Lung (tissue), 12 donors: Measurements from ENCODE around the gene NFASC. TPM values are rescaled to one million over a fixed set of nuclear protein-coding genes. Genes with fewer than 3 reads are reported as not detected.

Experiments
- ATAC-seq: fragments of 200-7000 bp; cut with Tn5 transposase; one replicate; pipeline ENCODE4 v1.9.1; 2020; ENCODE audit warnings: moderate number of reproducible peaks; ENCODE audit not compliant: insufficient read depth, low FRiP score
- DNase-seq, 3 donors: peaks; one replicate each; pipeline ENCODE4 v3.0.0-alpha.2; 2013 to 2017
- H3K27ac ChIP-seq, 2 donors: one replicate each; pipeline ENCODE4 v1.5.1; 2013; ENCODE audit warnings: mild to moderate bottlenecking in 2 of 2, moderate library complexity in 2 of 2, control low read depth in 1 of 2, inconsistent platforms in 1 of 2, low read depth in 1 of 2, low read length in 1 of 2
- H3K27me3 ChIP-seq, 3 donors: one replicate each; pipeline ENCODE4 v1.5.1; 2013; ENCODE audit warnings: low read length in 2 of 3; ENCODE audit not compliant: control insufficient read depth in 3 of 3, insufficient read depth in 3 of 3
- H3K36me3 ChIP-seq, 4 donors: one replicate each; pipeline ENCODE4 v1.5.1; 2013; ENCODE audit warnings: low read length in 4 of 4, mild to moderate bottlenecking in 1 of 4, moderate library complexity in 1 of 4; ENCODE audit not compliant: control insufficient read depth in 4 of 4, insufficient read depth in 4 of 4
- H3K4me1 ChIP-seq, 5 donors: one replicate each; pipeline ENCODE4 v1.5.1; 2013; ENCODE audit warnings: low read length in 5 of 5, mild to moderate bottlenecking in 2 of 5, moderate library complexity in 1 of 5; ENCODE audit not compliant: control insufficient read depth in 5 of 5, insufficient read depth in 5 of 5
- H3K4me3 ChIP-seq: one replicate; pipeline ENCODE4 v1.5.1; 2013; ENCODE audit warnings: mild to moderate bottlenecking, control low read depth, moderate library complexity
- H3K9ac ChIP-seq, 2 donors: one replicate each; pipeline ENCODE4 v1.5.1; 2013; ENCODE audit warnings: low read length in 2 of 2, control low read depth in 1 of 2; ENCODE audit not compliant: insufficient read depth in 1 of 2
- H3K9me3 ChIP-seq, 4 donors: one replicate each; pipeline ENCODE4 v1.5.1; 2013; ENCODE audit warnings: low read length in 3 of 4, mild to moderate bottlenecking in 1 of 4, moderate library complexity in 1 of 4; ENCODE audit not compliant: control insufficient read depth in 4 of 4, insufficient read depth in 3 of 4
- WGBS, 2 donors: extraction: QIAGEN DNeasy Blood & Tissue Kit; methylation state at CpG; one replicate each; pipeline ENCODE4 v1.1.7; 2013; 5-methylcytosine and 5-hydroxymethylcytosine counted together
- polyA plus RNA-seq, 2 donors: library from polyadenylated mRNA; stranded (reverse); fragments of 200-250 nt; gene quantifications; one replicate each; pipeline ENCODE4 v1.2.1, GENCODE V29; 2013
- total RNA-seq, 2 donors: library from RNA; depleted of rRNA in 1 of 2; stranded (reverse); fragments of >200 nt in 1 of 2; gene quantifications; one replicate each; pipeline ENCODE4 v1.2.1, GENCODE V29; 2014 to 2021
- TF ChIP-seq, protein P1 (sequence below): IDR thresholded peaks from 2 replicates; pipeline ENCODE4 v1.5.1; 2012; ENCODE audit warnings: mild to moderate bottlenecking; ENCODE audit errors: control extremely low read depth, extremely low read depth
- donor health status: control.
- donor health status: control.
- donor health status: Bipolar disorder and iron deficiency.
- donor health status: healthy.
- donor health status: DM: yes; HTN: yes; CAD: no.

Gene NFASC
- total and polyA plus RNA-seq, 4 donors = 1.8 to 11.2 (median 3.8) TPM

DNA sequence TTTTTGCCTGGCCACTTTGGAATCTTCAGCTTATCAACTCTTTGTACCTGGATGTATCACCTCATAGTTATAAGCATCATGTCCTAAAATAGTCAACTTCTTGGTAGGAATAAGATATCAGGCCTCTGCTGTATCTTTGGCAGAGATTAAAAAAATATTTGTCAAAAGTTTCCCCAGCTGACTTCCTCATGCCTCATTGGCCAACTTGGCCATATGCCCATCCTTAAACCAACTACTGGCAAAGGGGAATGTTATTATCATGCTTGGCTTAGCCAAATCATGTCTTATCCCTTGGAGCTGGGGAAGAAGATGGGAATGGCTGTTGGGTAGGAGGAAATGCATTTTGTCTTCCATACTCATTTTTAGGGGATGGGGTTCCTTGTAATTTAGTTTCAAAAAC, 23.4 kb downstream of the NFASC start:
- no peaks in the 10 kb centered on the region for H3K36me3 ChIP-seq
- no peak overlapping the region for H3K27ac ChIP-seq
- H3K4me3 ChIP-seq = no peak overlapping the region
- no peak overlapping the region for H3K9ac ChIP-seq
- peaks cover 0 to 8% (median 0%) of the 10 kb centered on the region in 5 donors for H3K4me1 ChIP-seq
- peaks cover 0 to 2% (median 0%) of the 10 kb centered on the region in 4 donors for H3K9me3 ChIP-seq
- TF ChIP-seq, protein P1, sequence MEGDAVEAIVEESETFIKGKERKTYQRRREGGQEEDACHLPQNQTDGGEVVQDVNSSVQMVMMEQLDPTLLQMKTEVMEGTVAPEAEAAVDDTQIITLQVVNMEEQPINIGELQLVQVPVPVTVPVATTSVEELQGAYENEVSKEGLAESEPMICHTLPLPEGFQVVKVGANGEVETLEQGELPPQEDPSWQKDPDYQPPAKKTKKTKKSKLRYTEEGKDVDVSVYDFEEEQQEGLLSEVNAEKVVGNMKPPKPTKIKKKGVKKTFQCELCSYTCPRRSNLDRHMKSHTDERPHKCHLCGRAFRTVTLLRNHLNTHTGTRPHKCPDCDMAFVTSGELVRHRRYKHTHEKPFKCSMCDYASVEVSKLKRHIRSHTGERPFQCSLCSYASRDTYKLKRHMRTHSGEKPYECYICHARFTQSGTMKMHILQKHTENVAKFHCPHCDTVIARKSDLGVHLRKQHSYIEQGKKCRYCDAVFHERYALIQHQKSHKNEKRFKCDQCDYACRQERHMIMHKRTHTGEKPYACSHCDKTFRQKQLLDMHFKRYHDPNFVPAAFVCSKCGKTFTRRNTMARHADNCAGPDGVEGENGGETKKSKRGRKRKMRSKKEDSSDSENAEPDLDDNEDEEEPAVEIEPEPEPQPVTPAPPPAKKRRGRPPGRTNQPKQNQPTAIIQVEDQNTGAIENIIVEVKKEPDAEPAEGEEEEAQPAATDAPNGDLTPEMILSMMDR = no peak
- DNase-seq (no peak), ATAC-seq (no peak)
- H3K27me3 ChIP-seq = peaks cover 0 to 7% (median 0%) of the 10 kb centered on the region in 3 donors

DNA sequence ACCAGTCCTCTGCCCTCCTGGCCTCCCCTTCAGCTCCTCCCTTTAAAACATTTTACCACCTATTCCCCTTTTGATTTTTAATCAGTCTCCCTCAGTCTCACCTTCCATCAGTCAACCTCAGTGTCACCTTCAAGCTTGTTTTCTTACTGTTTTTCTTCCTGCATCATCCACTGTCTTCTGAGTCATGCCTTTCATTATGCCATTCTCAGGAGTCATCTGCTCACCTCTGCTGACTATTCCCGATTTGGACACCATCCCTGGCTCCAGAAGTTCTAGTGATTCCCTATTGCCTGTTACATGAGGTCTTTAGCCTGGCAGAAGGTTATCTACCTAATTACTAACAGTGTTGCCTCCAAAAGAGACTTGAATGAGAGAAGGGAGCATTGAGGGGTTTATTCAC, 23.9 kb downstream of the NFASC start:
- Histone ChIP-seq H3K36me3 (no peaks in the 10 kb centered on the region), H3K27me3 (peaks cover 0 to 7% (median 0%) of the 10 kb centered on the region in 3 donors), H3K9me3 (peaks cover 0 to 2% (median 0%) of the 10 kb centered on the region in 4 donors), H3K4me3 (no peak overlapping the region), H3K9ac (no peak overlapping the region), H3K4me1 (peaks cover 0 to 6% (median 0%) of the 10 kb centered on the region in 5 donors), H3K27ac (no peak overlapping the region)
- ATAC-seq (no peak), DNase-seq (no peak)
- TF ChIP-seq, protein P1 = no peak
- 63 to 92% methylated on average over 1 of the region's 1 CpG for WGBS, 2 donors

DNA sequence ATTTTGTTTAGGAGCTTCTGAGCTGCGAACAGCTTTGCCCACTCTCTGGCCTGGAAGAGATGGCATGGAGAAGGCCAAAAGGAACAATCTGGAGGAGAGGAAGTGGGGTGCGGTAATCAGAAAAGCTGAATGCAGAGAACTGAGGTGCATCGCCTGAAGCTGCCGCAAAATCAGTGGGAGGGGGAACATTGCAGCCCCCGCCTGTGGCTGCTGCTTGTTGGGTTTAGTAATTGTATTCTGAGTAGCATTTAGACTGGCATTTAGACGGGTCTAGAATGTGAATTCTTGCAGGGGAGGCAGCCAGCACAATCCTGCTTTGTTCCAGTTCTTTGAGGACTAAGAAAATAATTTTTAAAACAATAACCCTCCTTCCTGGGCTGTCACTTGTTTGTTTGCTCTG, 25.4 kb downstream of the NFASC start:
- ATAC-seq (no peak), DNase-seq (no peak)
- no peak overlapping the region for H3K27ac ChIP-seq
- no peaks in the 10 kb centered on the region for H3K36me3 ChIP-seq
- H3K27me3 ChIP-seq = peaks cover 0 to 2% (median 0%) of the 10 kb centered on the region in 3 donors
- peaks cover 0 to 2% (median 0%) of the 10 kb centered on the region in 4 donors for H3K9me3 ChIP-seq
- no peak overlapping the region for H3K9ac ChIP-seq
- no peaks in the 10 kb centered on the region for H3K4me1 ChIP-seq
- TF ChIP-seq, protein P1 = no peak
- WGBS, 2 donors = 83 to 87% methylated on average over 6 of the region's 6 CpGs
- H3K4me3 ChIP-seq = no peak overlapping the region
